GM12878 (cell line): Measurements from ENCODE around the gene HIBCH. TPM values are rescaled to one million over a fixed set of nuclear protein-coding genes. Genes with fewer than 3 reads are reported as not detected.

Experiments used
- ATAC-seq: fragments of 200-7000 bp; cut with Tn5 transposase; 3 replicates; pipeline ENCODE4 v1.9.1; 2020; ENCODE audit warnings: mild to moderate bottlenecking, moderate library complexity
- Bru-seq: library from RNA; stranded (reverse); fragments of 400-500 nt; gene quantifications from one replicate; lab custom pipeline; 2021; lab: Mats Ljungman, UMichigan
- BruChase-seq, 2 experiments: library from RNA; stranded (reverse); fragments of 400-500 nt; gene quantifications; one replicate each; lab custom pipeline; 2021; lab: Mats Ljungman, UMichigan
- BruUV-seq: library from RNA; stranded (reverse); fragments of 400-500 nt; replicated peaks from 2 replicates; lab custom pipeline; 2021; lab: Mats Ljungman, UMichigan
- CTCF ChIA-PET: fragments of 300-600 bp; sonication (Branson Sonifier 250); formaldehyde crosslinking; extraction: SDS; loops from one replicate; lab custom pipeline; 2021; ENCODE audit warnings: inconsistent platforms; lab: Yijun Ruan, JAX
- POLR2A ChIA-PET: fragments of 350-600 bp; formaldehyde crosslinking; extraction: SDS; loops from one replicate; lab custom pipeline; 2021; ENCODE audit warnings: inconsistent platforms; lab: Charles Lee
- RAD21 ChIA-PET: fragments of 300-600 bp; sonication (Branson Sonifier 250); formaldehyde crosslinking; loops from one replicate; lab custom pipeline; 2023; ENCODE audit warnings: antibody characterized with exemption; ENCODE audit not compliant: unreplicated experiment; lab: Charles Lee
- SMC1A ChIA-PET: fragments of 300-600 bp; sonication (Branson Sonifier 250); formaldehyde crosslinking; loops from one replicate; lab custom pipeline; 2023; ENCODE audit not compliant: unreplicated experiment, uncharacterized antibody; lab: Charles Lee
- DNase-seq: peaks from one replicate; pipeline ENCODE4 v3.0.0-alpha.2; 2011; ENCODE audit warnings: low read depth, low spot score
- FAIRE-seq: peaks from 3 replicates; lab custom pipeline; 2011; peaks lifted over from hg19 to GRCh38; lab: Jason Lieb, UNC
- H2AFZ ChIP-seq: 2 replicates; pipeline ENCODE4 v1.6.0; 2011; ENCODE audit warnings: low read depth, low read length, control low read depth; ENCODE audit not compliant: control insufficient read depth
- H3K27ac ChIP-seq: 2 replicates; pipeline ENCODE4 v1.5.1; 2011; ENCODE audit warnings: control low read depth; ENCODE audit not compliant: control insufficient read depth, insufficient read depth
- H3K27me3 ChIP-seq, 2 experiments: replicated peaks in 1 of 2; 2 replicates each; pipeline versions ENCODE4 v1.6.0 to v1.6.1; 2011; ENCODE audit warnings: low read length in 1 of 2; ENCODE audit not compliant: control insufficient read depth in 2 of 2, insufficient read depth in 2 of 2
- H3K36me3 ChIP-seq, 2 experiments: 2 replicates each; pipeline ENCODE4 v1.5.1; 2011; ENCODE audit warnings: low read length in 1 of 2; ENCODE audit not compliant: control insufficient read depth in 2 of 2, insufficient read depth in 2 of 2
- H3K4me1 ChIP-seq: 2 replicates; pipeline ENCODE4 v1.6.1; 2011; ENCODE audit warnings: mild to moderate bottlenecking, low read length, moderate library complexity, mixed read lengths; ENCODE audit not compliant: control insufficient read depth, insufficient read depth
- H3K4me2 ChIP-seq: 2 replicates; pipeline ENCODE4 v1.6.0; 2011; ENCODE audit warnings: control low read depth; ENCODE audit not compliant: control insufficient read depth, insufficient read depth
- H3K4me3 ChIP-seq: fragments of 200-600 bp; sonication (generic); 2 replicates; pipeline ENCODE4 v1.5.1; 2016
- H3K79me2 ChIP-seq: 2 replicates; pipeline ENCODE4 v1.6.0; 2011; ENCODE audit warnings: low read length; ENCODE audit not compliant: control insufficient read depth, insufficient read depth
- H3K9ac ChIP-seq: 2 replicates; pipeline ENCODE4 v1.8.0; 2011; ENCODE audit warnings: low read length, control low read depth, mixed read lengths; ENCODE audit not compliant: control insufficient read depth, insufficient read depth
- H3K9me3 ChIP-seq: replicated peaks from 3 replicates; pipeline ENCODE4 v1.5.1; 2011; ENCODE audit warnings: mild to moderate bottlenecking, low read length; ENCODE audit not compliant: control insufficient read depth, insufficient read depth
- H4K20me1 ChIP-seq: 2 replicates; pipeline ENCODE4 v1.6.0; 2011; ENCODE audit not compliant: control insufficient read depth, insufficient read depth
- ASH2L ChIP-seq: fragments of 300-600, 200-600 bp; sonication (generic); IDR thresholded peaks from 2 replicates; pipeline ENCODE4 v1.6.1; 2017; ENCODE audit warnings: low read depth, mild to moderate bottlenecking, borderline replicate concordance
- CHD4 ChIP-seq: fragments of 200-600 bp; sonication (generic); IDR thresholded peaks from 2 replicates; pipeline ENCODE4 v1.6.1; 2016; ENCODE audit warnings: mild to moderate bottlenecking
- NFXL1 ChIP-seq: fragments of 450-650 bp; IDR thresholded peaks from 2 replicates; pipeline ENCODE4 v1.6.1; 2017; ENCODE audit warnings: antibody characterized with exemption, mild to moderate bottlenecking, borderline replicate concordance
- NRF1 ChIP-seq: conservative IDR thresholded peaks from 2 replicates; pipeline ENCODE4 v1.6.1; 2011; ENCODE audit warnings: mild to moderate bottlenecking, low read depth, low read length, improper control_type of control experiment
- PKNOX1 ChIP-seq: fragments of 450-650 bp; IDR thresholded peaks from 2 replicates; pipeline ENCODE4 v1.6.1; 2016; ENCODE audit warnings: mild to moderate bottlenecking
- RFX5 ChIP-seq: IDR thresholded peaks from 2 replicates; pipeline ENCODE4 v1.6.1; 2011; ENCODE audit warnings: low read depth, low read length, improper control_type of control experiment
- TAF1 ChIP-seq: IDR thresholded peaks from 2 replicates; pipeline ENCODE4 v1.6.1; 2011; ENCODE audit warnings: mild to moderate bottlenecking, low read depth, low read length, borderline replicate concordance
- TCF3 ChIP-seq: IDR thresholded peaks from 2 replicates; pipeline ENCODE4 v1.6.1; 2012; ENCODE audit warnings: low read depth, mild to moderate bottlenecking, low read length, borderline replicate concordance; ENCODE audit not compliant: insufficient read depth
- USF2 ChIP-seq: IDR thresholded peaks from 2 replicates; pipeline ENCODE4 v1.6.1; 2011; ENCODE audit warnings: low read depth, low read length, improper control_type of control experiment, borderline replicate concordance
- WGBS: methylation state at CpG from one replicate; pipeline ENCODE4 v1.1.6; 2016; ENCODE audit warnings: low lambda C conversion rate; ENCODE audit not compliant: insufficient replicate concordance, insufficient coverage; ENCODE audit errors: missing lambda C conversion rate; 5-methylcytosine and 5-hydroxymethylcytosine counted together
- in situ Hi-C: fragments of 300-500 bp; cut with MboI; formaldehyde crosslinking; loops from 9 replicates; pipeline ENCODE4 v1.14.3; 2018; ENCODE audit warnings: mixed read lengths
- intact Hi-C: fragments of 100-400 bp; cut with micrococcal nuclease; formaldehyde crosslinking; loops from one replicate; pipeline ENCODE4 v1.14.2; 2022; ENCODE audit not compliant: unreplicated experiment
- long read RNA-seq, 2 experiments: library from polyadenylated mRNA; unstranded; transcript quantifications; one replicate each; pipeline ENCODE4 v2.0.0, GENCODE V29; 2019 to 2020
- polyA minus RNA-seq, 3 experiments: library from RNA; depleted of rRNA, polyadenylated mRNA; stranded (reverse); fragments of >200 nt; gene quantifications; 2 replicates each; pipeline ENCODE4 v1.2.3, GENCODE V29; 2011
- polyA plus RNA-seq, 11 experiments: library from polyadenylated mRNA; depleted of rRNA in 4 of 11; unstranded in 6 of 11; stranded (reverse) in 5 of 11; fragments of >200 nt; fragmentation: Nextera tagmentation in 4 of 11; fragmentation: Illumina TruSeq in 1 of 11; extraction: Ambion mirVana in 4 of 11; extraction: Trizol in 1 of 11; gene quantifications; 1 replicate in 1 of 11; 2 replicates in 10 of 11; pipeline versions ENCODE4 v1.2.1 to v1.2.3, GENCODE V29; 2011 to 2016; ENCODE audit warnings: inconsistent platforms in 2 of 11, missing spikeins in 2 of 11, low read depth in 1 of 11
- total RNA-seq, 4 experiments: library from RNA; depleted of rRNA in 3 of 4; stranded (reverse); fragments of >200 nt in 3 of 4; fragmentation: Illumina TruSeq in 1 of 4; extraction: Trizol in 1 of 4; gene quantifications; 2 replicates each; pipeline versions ENCODE4 v1.2.1 to v1.2.3, GENCODE V29; 2013 to 2021
- TF ChIP-seq, protein P1 (sequence below): fragments of 450-650 bp; formaldehyde crosslinking; IDR thresholded peaks from 2 replicates; pipeline ENCODE4 v1.4.0; 2022; ENCODE audit warnings: mild to moderate bottlenecking, moderate library complexity

Gene HIBCH
- total RNA-seq (2013; cell fraction: nucleolus; rRNA removed): 109 and 114 TPM in 2 replicates
- total RNA-seq (2014; rRNA removed) (22.3 and 28.0 TPM in 2 replicates), total RNA-seq (2014; rRNA removed; fragmentation: Illumina TruSeq; extraction: Trizol) (33.6 and 34.2 TPM in 2 replicates), total RNA-seq (2021) (28.4 and 29.3 TPM in 2 replicates), polyA plus RNA-seq (2011; rRNA removed) (40.1 and 66.2 TPM in 2 replicates), polyA plus RNA-seq (2014; fragmentation: Illumina TruSeq; extraction: Trizol) (34.6 and 43.2 TPM in 2 replicates), polyA plus RNA-seq (2014; fragmentation: Nextera tagmentation; extraction: Ambion mirVana) (10 to 100 TPM; 64.6 to 73.8 TPM), polyA plus RNA-seq (2014; rRNA removed) (24.5 and 29.0 TPM in 2 replicates), polyA plus RNA-seq (2016; fragmentation: Nextera tagmentation; extraction: Ambion mirVana) (10 to 100 TPM; 73.8 to 81.0 TPM), polyA minus RNA-seq (2011; rRNA and poly(A)+ RNA removed) (25.7 and 29.2 TPM in 2 replicates), Bru-seq, nascent RNA (percentile 78 among the genes with signal in this experiment), BruChase-seq, experiment 1, labeled RNA remaining after a 6-hour chase (percentile 82 among the genes with signal in this experiment), BruChase-seq, experiment 2, labeled RNA remaining after a 2-hour chase (percentile 84 among the genes with signal in this experiment)
- 16.0 TPM for polyA plus RNA-seq (2011; ENCODE audit: low read depth)
- 9.5 and 10.1 TPM in 2 replicates for polyA plus RNA-seq (2011; cell fraction: cytosol; rRNA removed)
- 31.6 and 35.0 TPM in 2 replicates for polyA plus RNA-seq (2011; cell fraction: nucleus; rRNA removed)
- 21.2 and 21.6 TPM in 2 replicates for polyA plus RNA-seq (2012)
- 6.3 and 7.9 TPM in 2 replicates for polyA minus RNA-seq (2011; cell fraction: cytosol; rRNA and poly(A)+ RNA removed)
- 37.0 and 62.1 TPM in 2 replicates for polyA minus RNA-seq (2011; cell fraction: nucleus; rRNA and poly(A)+ RNA removed)
- long read RNA-seq, experiment 1, transcript HIBCH-201 (14 exons, 1,939 nt): major isoform, 49 of 60 reads
- long read RNA-seq, experiment 1, partial matches to known transcripts: 2 of 60 reads
- long read RNA-seq, experiment 1, other reads (novel, unspliced or antisense): 6 of 60 reads
- long read RNA-seq, experiment 2, transcript HIBCH-202 (13 exons, 2,463 nt): minor isoform, 28 of 562 reads
- long read RNA-seq, experiment 2, transcript HIBCH-201 (14 exons, 1,939 nt): major isoform, 440 of 562 reads
- long read RNA-seq, experiment 2, partial matches to known transcripts: 21 of 562 reads
- long read RNA-seq, experiment 2, other reads (novel, unspliced or antisense): 73 of 562 reads

DNA sequence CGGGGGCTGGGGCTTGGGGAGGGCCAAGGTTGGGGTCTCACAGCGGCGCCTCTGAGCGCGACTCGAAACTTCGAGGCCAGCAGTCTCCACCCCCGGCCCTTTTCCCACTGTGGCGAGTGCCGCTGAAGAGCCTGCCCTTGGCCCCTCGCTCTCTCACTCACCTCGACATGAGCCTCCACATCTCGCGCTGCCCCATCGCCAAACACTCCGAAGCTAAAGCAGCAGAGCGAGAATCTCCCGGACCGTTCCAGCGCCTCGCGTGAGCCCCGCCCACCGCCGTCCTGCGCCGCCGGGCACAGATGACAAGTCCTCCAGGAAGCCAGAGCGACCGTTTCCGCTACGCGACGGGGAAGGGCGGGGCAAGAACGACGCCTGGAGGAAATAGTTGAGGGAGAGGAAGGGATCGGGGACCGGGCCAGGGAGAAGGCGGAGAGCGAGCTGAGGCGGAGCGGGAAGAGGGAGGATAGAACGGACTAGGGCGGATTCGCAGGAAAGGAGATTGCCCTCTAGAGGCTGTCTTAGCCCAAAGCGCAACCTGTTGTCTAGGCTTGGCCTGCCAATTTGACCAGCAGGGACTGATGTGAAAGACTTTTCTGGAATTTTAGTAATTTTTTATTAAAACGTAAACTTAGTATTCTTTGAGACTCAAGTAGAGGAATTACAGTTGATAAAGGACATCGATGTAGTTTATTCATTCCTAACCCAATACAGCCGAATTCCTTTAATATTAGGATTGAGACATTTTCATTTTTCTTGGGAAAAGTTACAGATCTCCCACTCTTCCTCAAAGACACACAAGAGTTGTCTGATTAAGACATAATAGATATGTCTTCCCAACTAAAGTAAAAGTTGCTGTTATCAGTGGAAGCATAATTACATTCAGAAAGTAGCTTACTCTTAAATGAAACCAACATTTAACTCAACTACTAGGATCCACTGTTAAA, at the start of gene HIBCH:
Gene HIBCH, minus strand, starts transcription at position 272 of the 944 bp plus-strand sequence. Its CDS starts 76 bp downstream, at position 196.
- Histone ChIP-seq H3K4me3 (peak within 1 kb of the TSS; percentile 77), H4K20me1 (no peaks in the 10 kb centered on the region), H3K27ac (peak within 1 kb of the TSS; percentile 76), H3K4me2 (peak within 1 kb of the TSS; percentile 85), H3K9ac (peak within 1 kb of the TSS; percentile 73), H3K36me3 (no peaks in the 10 kb centered on the region), H3K9me3 (no peaks in the 10 kb centered on the region), H3K27me3 (no peaks in the 10 kb centered on the region), H3K79me2 (peaks cover 25% of the 10 kb centered on the region), H2AFZ (peak within 1 kb of the TSS; percentile 89), H3K4me1 (peaks cover 9% of the 10 kb centered on the region)
- RAD21 ChIA-PET: interaction anchor here (1.0 to 2.0 kb wide), 5 partner anchors 19 to 217 kb away, joined by 3 to 10 read pairs (median 3); partner anchors contain the start of gene INPP1
- DNase-seq: peak; percentile 81
- BruUV-seq: TSS peak; percentile 97
- under 1% methylated on average over 43 of the region's 50 CpGs for WGBS
- ATAC-seq: peak; percentile 94
- CTCF ChIA-PET: interaction anchor here (0.7 to 5.2 kb wide), 15 partner anchors 10 to 624 kb away, joined by 3 to 34 read pairs (median 4); a partner anchor contains a TSS
- peak; percentile 92 for FAIRE-seq
- intact Hi-C loops: loop anchor here (5.0 kb wide), 2 partner anchors 138 to 538 kb away; partner anchors contain the start of genes ORMDL1 and PMS1
- SMC1A ChIA-PET: interaction anchor here (0.7 to 4.1 kb wide), 7 partner anchors 13 to 231 kb away, joined by 3 to 16 read pairs (median 5); partner anchors contain the start of gene INPP1
- POLR2A ChIA-PET: interaction anchor here (0.9 to 4.7 kb wide), 5 partner anchors 9 to 232 kb away, joined by 3 to 19 read pairs (median 4); no protein-coding TSS in a partner anchor
- in situ Hi-C loops: no loop called here
- TF ChIP-seq PKNOX1 (peak; percentile 46; the same call in 1 of the 2 replicates), ASH2L (0 out of 2 replicates have a peak, but pooled peaks have one; percentile 66), TAF1 (peak; percentile 73), RFX5 (no peak; the same call in 1 of the 2 replicates), CHD4 (no peak), NRF1 (0 out of 2 replicates have a peak, but pooled peaks have one; percentile 16), TCF3 (no peak), USF2 (no peak), NFXL1 (no peak)
- TF ChIP-seq, protein P1, sequence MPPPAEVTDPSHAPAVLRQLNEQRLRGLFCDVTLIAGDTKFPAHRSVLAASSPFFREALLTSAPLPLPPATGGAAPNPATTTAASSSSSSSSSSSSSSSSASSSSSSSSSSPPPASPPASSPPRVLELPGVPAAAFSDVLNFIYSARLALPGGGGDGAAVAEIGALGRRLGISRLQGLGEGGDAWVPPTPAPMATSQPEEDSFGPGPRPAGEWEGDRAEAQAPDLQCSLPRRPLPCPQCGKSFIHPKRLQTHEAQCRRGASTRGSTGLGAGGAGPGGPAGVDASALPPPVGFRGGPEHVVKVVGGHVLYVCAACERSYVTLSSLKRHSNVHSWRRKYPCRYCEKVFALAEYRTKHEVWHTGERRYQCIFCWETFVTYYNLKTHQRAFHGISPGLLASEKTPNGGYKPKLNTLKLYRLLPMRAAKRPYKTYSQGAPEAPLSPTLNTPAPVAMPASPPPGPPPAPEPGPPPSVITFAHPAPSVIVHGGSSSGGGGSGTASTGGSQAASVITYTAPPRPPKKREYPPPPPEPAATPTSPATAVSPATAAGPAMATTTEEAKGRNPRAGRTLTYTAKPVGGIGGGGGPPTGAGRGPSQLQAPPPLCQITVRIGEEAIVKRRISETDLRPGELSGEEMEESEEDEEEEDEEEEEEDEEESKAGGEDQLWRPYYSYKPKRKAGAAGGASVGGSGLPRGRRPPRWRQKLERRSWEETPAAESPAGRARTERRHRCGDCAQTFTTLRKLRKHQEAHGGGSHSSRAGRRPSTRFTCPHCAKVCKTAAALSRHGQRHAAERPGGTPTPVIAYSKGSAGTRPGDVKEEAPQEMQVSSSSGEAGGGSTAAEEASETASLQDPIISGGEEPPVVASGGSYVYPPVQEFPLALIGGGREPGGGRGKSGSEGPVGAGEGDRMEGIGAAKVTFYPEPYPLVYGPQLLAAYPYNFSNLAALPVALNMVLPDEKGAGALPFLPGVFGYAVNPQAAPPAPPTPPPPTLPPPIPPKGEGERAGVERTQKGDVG (CRISPR knock-in tag): no peak
